IMR-90 (cell line): ENCODE data around the gene TEX52. TPM values are rescaled to one million over a fixed set of nuclear protein-coding genes. Genes with fewer than 3 reads are reported as not detected.

ENCODE experiments used
- ATAC-seq: fragments of 200-7000 bp; cut with Tn5 transposase; 2 replicates; pipeline ENCODE4 v1.9.1; 2020; ENCODE audit warnings: low read depth, mild to moderate bottlenecking, moderate library complexity
- BruUV-seq: library from RNA; stranded (reverse); fragments of 400-500 nt; replicated peaks from 2 replicates; lab custom pipeline; 2021; lab: Mats Ljungman, UMichigan
- CTCF ChIA-PET: fragments of 300-600 bp; formaldehyde crosslinking; extraction: SDS; loops from one replicate; lab custom pipeline; 2021; ENCODE audit warnings: antibody characterized with exemption; lab: Yijun Ruan, JAX
- POLR2A ChIA-PET: fragments of 300-600 bp; sonication (Branson Sonifier 250); formaldehyde crosslinking; loops from one replicate; lab custom pipeline; 2022; ENCODE audit warnings: antibody characterized with exemption; ENCODE audit not compliant: unreplicated experiment; lab: Charles Lee
- DNase-seq: peaks from one replicate; pipeline ENCODE4 v3.0.0; 2013
- H2AFZ ChIP-seq: replicated peaks from 2 replicates; pipeline ENCODE3; 2013; ENCODE audit warnings: low read length, mild to moderate bottlenecking; ENCODE audit not compliant: poor library complexity
- H2AK5ac ChIP-seq: 2 replicates; pipeline ENCODE4 v1.6.1; 2013; ENCODE audit warnings: low read depth, low read length, inconsistent platforms
- H2AK9ac ChIP-seq: replicated peaks from 2 replicates; pipeline ENCODE3; 2013; ENCODE audit warnings: mild to moderate bottlenecking, low read depth, low read length, moderate library complexity; ENCODE audit not compliant: poor library complexity
- H2BK120ac ChIP-seq: 2 replicates; pipeline ENCODE4 v1.6.1; 2013; ENCODE audit warnings: low read depth, low read length, inconsistent platforms
- H2BK15ac ChIP-seq: 3 replicates; pipeline ENCODE4 v1.6.1; 2013; ENCODE audit warnings: low read depth, low read length, inconsistent platforms
- H2BK20ac ChIP-seq: 2 replicates; pipeline ENCODE4 v1.6.1; 2013; ENCODE audit warnings: low read depth, mild to moderate bottlenecking, inconsistent platforms, low read length, moderate library complexity
- H2BK5ac ChIP-seq: 2 replicates; pipeline ENCODE4 v1.6.1; 2013; ENCODE audit warnings: mild to moderate bottlenecking, low read depth, low read length, inconsistent platforms; ENCODE audit not compliant: poor library complexity, severe bottlenecking
- H3K14ac ChIP-seq: replicated peaks from 2 replicates; pipeline ENCODE4 v1.6.1; 2013; ENCODE audit warnings: low read depth, low read length, inconsistent platforms
- H3K18ac ChIP-seq: 2 replicates; pipeline ENCODE4 v1.6.1; 2013; ENCODE audit warnings: low read depth, low read length, control low read depth
- H3K23ac ChIP-seq: 2 replicates; pipeline ENCODE4 v1.6.1; 2013; ENCODE audit warnings: low read depth, low read length, inconsistent platforms
- H3K27ac ChIP-seq: 2 replicates; pipeline ENCODE4 v1.5.1; 2013; ENCODE audit warnings: mild to moderate bottlenecking, control low read depth, low read length; ENCODE audit not compliant: insufficient read depth
- H3K27me3 ChIP-seq: 2 replicates; pipeline ENCODE4 v1.6.1; 2013; ENCODE audit warnings: low read length; ENCODE audit not compliant: control insufficient read depth, insufficient read depth
- H3K36me3 ChIP-seq: 2 replicates; pipeline ENCODE4 v1.6.1; 2013; ENCODE audit warnings: low read length, mixed read lengths; ENCODE audit not compliant: control insufficient read depth, insufficient read depth
- H3K4ac ChIP-seq: 2 replicates; pipeline ENCODE4 v1.6.1; 2013; ENCODE audit warnings: low read depth, low read length, inconsistent platforms
- H3K4me1 ChIP-seq: 2 replicates; pipeline ENCODE4 v1.6.1; 2013; ENCODE audit warnings: low read length, mixed read lengths; ENCODE audit not compliant: control insufficient read depth, insufficient read depth
- H3K4me2 ChIP-seq: 2 replicates; pipeline ENCODE4 v1.6.1; 2013; ENCODE audit warnings: low read depth, mild to moderate bottlenecking, control low read depth, low read length, moderate library complexity
- H3K4me3 ChIP-seq: 2 replicates; pipeline ENCODE4 v1.5.1; 2013; ENCODE audit warnings: low read depth, mild to moderate bottlenecking, control low read depth, low read length, moderate library complexity; ENCODE audit not compliant: insufficient read depth
- H3K56ac ChIP-seq: 2 replicates; pipeline ENCODE4 v1.6.1; 2013; ENCODE audit warnings: low read length, inconsistent platforms; ENCODE audit not compliant: insufficient read depth; ENCODE audit errors: extremely low read depth
- H3K79me1 ChIP-seq, 2 experiments: 2 replicates each; pipeline ENCODE4 v1.6.1; 2013; ENCODE audit warnings: low read length in 2 of 2, inconsistent platforms in 1 of 2, low read depth in 1 of 2
- H3K9ac ChIP-seq: 2 replicates; pipeline ENCODE4 v1.6.1; 2013; ENCODE audit warnings: low read depth, low read length, control low read depth
- H3K9me1 ChIP-seq: 2 replicates; pipeline ENCODE4 v1.6.1; 2013; ENCODE audit warnings: low read length, inconsistent platforms; ENCODE audit not compliant: insufficient read depth
- H3K9me3 ChIP-seq: 2 replicates; pipeline ENCODE4 v1.6.1; 2013; ENCODE audit warnings: low read length; ENCODE audit not compliant: control insufficient read depth, insufficient read depth
- H4K20me1 ChIP-seq: 2 replicates; pipeline ENCODE4 v1.6.1; 2013; ENCODE audit warnings: low read length, inconsistent platforms; ENCODE audit not compliant: insufficient read depth
- H4K5ac ChIP-seq: 2 replicates; pipeline ENCODE4 v1.6.1; 2013; ENCODE audit warnings: mild to moderate bottlenecking, low read depth, low read length, control low read depth
- H4K8ac ChIP-seq, 2 experiments: 2 replicates each; pipeline ENCODE4 v1.6.1; 2013; ENCODE audit warnings: low read depth in 2 of 2, low read length in 2 of 2, control low read depth in 1 of 2, inconsistent platforms in 1 of 2
- H4K91ac ChIP-seq: 2 replicates; pipeline ENCODE4 v1.6.1; 2013; ENCODE audit warnings: low read depth, low read length, inconsistent platforms; ENCODE audit not compliant: insufficient read depth
- BHLHE40 ChIP-seq: fragments of 150-350 bp; IDR thresholded peaks from 2 replicates; pipeline ENCODE4 v1.6.1; 2016; ENCODE audit warnings: mild to moderate bottlenecking, low read depth, low read length
- CEBPB ChIP-seq: IDR thresholded peaks from 2 replicates; pipeline ENCODE4 v1.6.1; 2012; ENCODE audit warnings: low read depth, low read length, improper control_type of control experiment
- CHD1 ChIP-seq: IDR thresholded peaks from 2 replicates; pipeline ENCODE4 v1.6.1; 2012; ENCODE audit warnings: low read depth, low read length, improper control_type of control experiment
- MAFK ChIP-seq: IDR thresholded peaks from 2 replicates; pipeline ENCODE4 v1.6.1; 2012; ENCODE audit warnings: low read depth, low read length, improper control_type of control experiment
- MAZ ChIP-seq: IDR thresholded peaks from 2 replicates; pipeline ENCODE4 v1.6.1; 2012; ENCODE audit warnings: low read depth, mild to moderate bottlenecking, low read length, improper control_type of control experiment, moderate library complexity, borderline replicate concordance
- NFE2L2 ChIP-seq: fragments of 150-350 bp; IDR thresholded peaks from 2 replicates; pipeline ENCODE4 v1.6.1; 2016; ENCODE audit warnings: low read depth, mild to moderate bottlenecking, low read length
- POLR2A ChIP-seq: IDR thresholded peaks from 2 replicates; pipeline ENCODE4 v1.6.1; 2012; ENCODE audit warnings: mild to moderate bottlenecking, low read depth, low read length
- RFX5 ChIP-seq: IDR thresholded peaks from 2 replicates; pipeline ENCODE4 v1.8.0; 2012; ENCODE audit warnings: low read depth, mild to moderate bottlenecking, low read length, moderate library complexity
- SMC3 ChIP-seq: fragments of 150-350 bp; IDR thresholded peaks from 2 replicates; pipeline ENCODE4 v1.6.1; 2016; ENCODE audit warnings: low read depth, mild to moderate bottlenecking, antibody characterized with exemption, low read length, moderate library complexity
- WGBS, 2 experiments: methylation state at CpG; one replicate each; pipeline versions ENCODE4 v1.1.5 to v1.1.7; 2013; ENCODE audit warnings: missing lambda C conversion rate in 2 of 2; ENCODE audit not compliant: insufficient read length in 1 of 2; ENCODE audit errors: extremely low coverage in 2 of 2; 5-methylcytosine and 5-hydroxymethylcytosine counted together
- dilution Hi-C: fragments of 300-500 bp; cut with HindIII; formaldehyde crosslinking; loops from one replicate; pipeline ENCODE4 v1.14.3; 2018; ENCODE audit warnings: low sequenced_read_pairs; ENCODE audit not compliant: unreplicated experiment
- in situ Hi-C: fragments of 300-500 bp; cut with MboI; formaldehyde crosslinking; loops from 3 replicates; pipeline ENCODE4 v1.14.3; 2019; ENCODE audit warnings: low sequenced_read_pairs, inconsistent platforms, mixed read lengths
- intact Hi-C: fragments of 100-400 bp; cut with micrococcal nuclease; formaldehyde crosslinking; loops from 2 replicates; pipeline ENCODE4 v1.10.0; 2022
- polyA plus RNA-seq, 3 experiments: library from polyadenylated mRNA; depleted of rRNA; stranded (reverse); fragments of >200 nt; gene quantifications; 2 replicates each; pipeline ENCODE4 v1.2.3, GENCODE V29; 2012; ENCODE audit warnings: low replicate concordance in 1 of 3
- total RNA-seq: library from RNA; depleted of rRNA; stranded (reverse); fragments of >200 nt; gene quantifications from 2 replicates; pipeline ENCODE4 v1.2.3, GENCODE V29; 2012
- TF ChIP-seq, protein P1 (sequence below): fragments of 150-350 bp; IDR thresholded peaks from 2 replicates; pipeline ENCODE4 v1.6.1; 2017; ENCODE audit warnings: mild to moderate bottlenecking, antibody characterized with exemption, low read length, low read depth
- TF ChIP-seq, protein P2 (sequence below): conservative IDR thresholded peaks from 2 replicates; pipeline ENCODE4 v1.5.1; 2012; ENCODE audit warnings: mild to moderate bottlenecking, low read depth, low read length, improper control_type of control experiment
- TF ChIP-seq, protein P3 (sequence below): fragments of 150-350 bp; IDR thresholded peaks from 2 replicates; pipeline ENCODE4 v1.6.1; 2016; ENCODE audit warnings: low read depth, mild to moderate bottlenecking, low read length, moderate library complexity, borderline replicate concordance

The TEX52 gene
- total and polyA plus RNA-seq, 2 of the 4 experiments (the other 2 are of a cell fraction): not detected

DNA sequence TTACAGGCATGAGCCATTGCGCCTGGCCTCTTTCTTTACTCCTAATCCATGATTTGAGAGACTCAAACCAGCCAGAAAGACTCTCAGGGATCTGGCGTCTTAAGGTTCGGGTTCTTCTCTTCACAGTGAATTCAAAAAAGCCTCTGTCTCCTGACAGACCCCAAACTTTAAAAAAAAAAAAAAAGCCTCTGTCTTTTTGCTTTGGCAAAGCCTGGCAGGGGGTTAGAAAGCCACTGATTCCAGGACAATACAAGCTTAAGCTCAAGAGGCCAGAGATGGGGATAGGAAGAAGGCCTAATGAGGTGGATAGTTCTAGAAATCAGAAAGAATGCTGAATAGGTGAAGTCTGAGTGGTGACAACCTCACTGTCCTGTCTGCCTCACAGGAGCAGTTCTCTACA, 30.8 kb downstream of the TEX52 start:
- H4K91ac ChIP-seq: no peak overlapping the region
- dilution Hi-C loops (no loop called here), in situ Hi-C loops (no loop called here), intact Hi-C loops (no loop called here)
- TF ChIP-seq, protein P1, sequence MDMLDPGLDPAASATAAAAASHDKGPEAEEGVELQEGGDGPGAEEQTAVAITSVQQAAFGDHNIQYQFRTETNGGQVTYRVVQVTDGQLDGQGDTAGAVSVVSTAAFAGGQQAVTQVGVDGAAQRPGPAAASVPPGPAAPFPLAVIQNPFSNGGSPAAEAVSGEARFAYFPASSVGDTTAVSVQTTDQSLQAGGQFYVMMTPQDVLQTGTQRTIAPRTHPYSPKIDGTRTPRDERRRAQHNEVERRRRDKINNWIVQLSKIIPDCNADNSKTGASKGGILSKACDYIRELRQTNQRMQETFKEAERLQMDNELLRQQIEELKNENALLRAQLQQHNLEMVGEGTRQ: no peak
- TF ChIP-seq MAFK (no peak), NFE2L2 (no peak), SMC3 (no peak), BHLHE40 (no peak), CEBPB (no peak), RFX5 (no peak), CHD1 (no peak), POLR2A (no peak), MAZ (no peak)
- TF ChIP-seq, protein P2, sequence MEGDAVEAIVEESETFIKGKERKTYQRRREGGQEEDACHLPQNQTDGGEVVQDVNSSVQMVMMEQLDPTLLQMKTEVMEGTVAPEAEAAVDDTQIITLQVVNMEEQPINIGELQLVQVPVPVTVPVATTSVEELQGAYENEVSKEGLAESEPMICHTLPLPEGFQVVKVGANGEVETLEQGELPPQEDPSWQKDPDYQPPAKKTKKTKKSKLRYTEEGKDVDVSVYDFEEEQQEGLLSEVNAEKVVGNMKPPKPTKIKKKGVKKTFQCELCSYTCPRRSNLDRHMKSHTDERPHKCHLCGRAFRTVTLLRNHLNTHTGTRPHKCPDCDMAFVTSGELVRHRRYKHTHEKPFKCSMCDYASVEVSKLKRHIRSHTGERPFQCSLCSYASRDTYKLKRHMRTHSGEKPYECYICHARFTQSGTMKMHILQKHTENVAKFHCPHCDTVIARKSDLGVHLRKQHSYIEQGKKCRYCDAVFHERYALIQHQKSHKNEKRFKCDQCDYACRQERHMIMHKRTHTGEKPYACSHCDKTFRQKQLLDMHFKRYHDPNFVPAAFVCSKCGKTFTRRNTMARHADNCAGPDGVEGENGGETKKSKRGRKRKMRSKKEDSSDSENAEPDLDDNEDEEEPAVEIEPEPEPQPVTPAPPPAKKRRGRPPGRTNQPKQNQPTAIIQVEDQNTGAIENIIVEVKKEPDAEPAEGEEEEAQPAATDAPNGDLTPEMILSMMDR: no peak
- TF ChIP-seq, protein P3, sequence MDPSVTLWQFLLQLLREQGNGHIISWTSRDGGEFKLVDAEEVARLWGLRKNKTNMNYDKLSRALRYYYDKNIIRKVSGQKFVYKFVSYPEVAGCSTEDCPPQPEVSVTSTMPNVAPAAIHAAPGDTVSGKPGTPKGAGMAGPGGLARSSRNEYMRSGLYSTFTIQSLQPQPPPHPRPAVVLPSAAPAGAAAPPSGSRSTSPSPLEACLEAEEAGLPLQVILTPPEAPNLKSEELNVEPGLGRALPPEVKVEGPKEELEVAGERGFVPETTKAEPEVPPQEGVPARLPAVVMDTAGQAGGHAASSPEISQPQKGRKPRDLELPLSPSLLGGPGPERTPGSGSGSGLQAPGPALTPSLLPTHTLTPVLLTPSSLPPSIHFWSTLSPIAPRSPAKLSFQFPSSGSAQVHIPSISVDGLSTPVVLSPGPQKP: no peak
- no peaks in the 10 kb centered on the region for H3K9me1 ChIP-seq
- H2AK9ac ChIP-seq: no peak overlapping the region
- H2BK5ac ChIP-seq: no peak overlapping the region
- no peak overlapping the region for H2AFZ ChIP-seq
- H3K18ac ChIP-seq: no peak overlapping the region
- ChIA-PET CTCF (interaction anchor here (0.6 kb wide), 1 partner anchor 274 kb away, joined by 4 read pairs; no protein-coding TSS in a partner anchor), POLR2A (no interaction called here)
- H3K79me1 ChIP-seq: no peaks in the 10 kb centered on the region
- no peak overlapping the region for H3K23ac ChIP-seq
- H3K56ac ChIP-seq: no peak overlapping the region
- no TSS peak for BruUV-seq
- H3K27ac ChIP-seq: no peak overlapping the region
- WGBS, 2 experiments: no CpG with 5 or more reads among the region's 3 CpGs
- no peak overlapping the region for H2AK5ac ChIP-seq
- H3K9me3 ChIP-seq: no peaks in the 10 kb centered on the region
- no peak overlapping the region for H3K14ac ChIP-seq
- no peaks in the 10 kb centered on the region for H3K4me1 ChIP-seq
- H4K5ac ChIP-seq: no peak overlapping the region
- ATAC-seq (no peak), DNase-seq (no peak)
- no peak overlapping the region for H3K9ac ChIP-seq
- H2BK15ac ChIP-seq: no peak overlapping the region
- no peak overlapping the region for H3K4ac ChIP-seq
- no peaks in the 10 kb centered on the region for H3K27me3 ChIP-seq
- H3K4me2 ChIP-seq: no peak overlapping the region
- H3K36me3 ChIP-seq: peaks cover 63% of the 10 kb centered on the region
- no peak overlapping the region for H2BK120ac ChIP-seq
- H3K4me3 ChIP-seq: no peak overlapping the region
- H2BK20ac ChIP-seq: no peak overlapping the region
- H4K8ac ChIP-seq: no peak overlapping the region
- no peaks in the 10 kb centered on the region for H4K20me1 ChIP-seq
